GM18502 (cell line): ENCODE measurements around the gene ZBTB34.
A peak's percentile ranks its signal among the peaks of the same experiment; 100 is the strongest.

Experiments used
- ATAC-seq: cut with Tn5 transposase; IDR thresholded peaks from one replicate; pipeline ENCODE4 v1.9.1; 2021; ENCODE audit warnings: mild to moderate bottlenecking; ENCODE audit not compliant: unreplicated experiment, poor library complexity

Gene ZBTB34

DNA sequence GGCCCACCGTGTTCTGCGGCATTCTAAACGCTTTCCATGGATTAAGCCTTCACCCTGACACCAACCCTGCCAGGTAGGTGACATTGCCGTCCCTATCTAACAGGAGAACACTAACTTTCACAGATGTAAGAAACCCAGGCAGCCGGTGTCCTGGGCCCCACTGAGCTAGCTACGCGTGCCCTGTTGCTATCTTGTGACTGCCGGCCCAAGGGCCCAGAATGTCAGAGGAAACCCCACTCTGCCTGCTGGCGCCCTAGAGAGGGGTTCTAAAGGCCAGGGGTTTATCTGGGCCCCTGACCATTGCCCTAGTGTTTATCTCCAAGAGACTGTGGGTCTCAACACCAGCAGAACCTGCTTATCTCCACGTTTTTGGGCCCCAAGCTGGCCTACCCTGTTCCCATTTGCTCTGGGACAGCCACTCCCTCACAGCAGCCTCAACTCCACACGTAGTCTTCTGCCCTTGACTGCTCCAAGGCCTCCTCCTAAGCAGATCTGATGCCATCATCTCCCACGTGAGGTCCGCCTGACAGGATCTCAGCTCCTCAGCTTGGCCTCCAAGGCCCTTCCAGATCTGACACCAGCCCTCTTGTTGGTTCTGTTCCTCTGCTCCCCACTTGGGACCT lies 18.1 kb upstream of the ZBTB34 start:
- ATAC-seq: no peak

DNA sequence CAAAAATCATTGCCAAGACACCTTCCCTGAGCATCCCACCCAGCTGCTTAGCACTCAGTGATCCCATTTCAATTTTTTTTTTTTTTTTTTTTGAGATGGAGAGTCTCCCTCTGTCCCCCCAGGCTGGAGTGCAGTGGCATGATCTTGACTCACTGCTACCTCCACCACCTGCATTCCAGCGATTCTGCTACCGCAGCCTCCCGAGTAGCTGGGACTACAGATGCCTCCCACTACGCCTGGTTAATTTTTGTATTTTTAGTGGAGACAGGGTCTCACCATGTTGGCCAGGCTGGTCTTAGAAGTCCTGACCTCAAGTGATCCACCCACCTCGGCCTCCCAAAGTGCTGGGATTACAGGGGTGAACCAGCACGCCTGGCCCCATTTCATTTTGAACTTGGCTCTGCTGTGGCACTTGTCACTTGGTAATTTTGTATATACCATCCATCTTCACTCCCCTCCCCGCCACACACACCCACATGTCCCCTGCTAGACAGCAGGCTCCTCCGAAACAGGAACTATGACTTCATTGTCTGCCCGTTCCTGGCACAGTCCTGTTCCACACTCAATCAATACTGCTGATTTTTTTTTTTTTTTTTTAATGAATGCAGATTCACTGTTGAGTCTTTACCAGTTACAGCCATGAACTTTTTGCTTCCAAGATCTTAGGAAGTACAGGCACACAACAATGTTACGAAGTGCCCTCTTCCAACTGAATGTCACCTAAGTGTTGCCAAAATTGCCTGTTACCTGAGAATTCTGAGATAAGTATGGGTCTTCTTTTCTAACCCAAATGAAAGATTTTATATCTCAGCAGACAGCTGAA lies 17.3 kb upstream of the ZBTB34 start:
- ATAC-seq: no peak

DNA sequence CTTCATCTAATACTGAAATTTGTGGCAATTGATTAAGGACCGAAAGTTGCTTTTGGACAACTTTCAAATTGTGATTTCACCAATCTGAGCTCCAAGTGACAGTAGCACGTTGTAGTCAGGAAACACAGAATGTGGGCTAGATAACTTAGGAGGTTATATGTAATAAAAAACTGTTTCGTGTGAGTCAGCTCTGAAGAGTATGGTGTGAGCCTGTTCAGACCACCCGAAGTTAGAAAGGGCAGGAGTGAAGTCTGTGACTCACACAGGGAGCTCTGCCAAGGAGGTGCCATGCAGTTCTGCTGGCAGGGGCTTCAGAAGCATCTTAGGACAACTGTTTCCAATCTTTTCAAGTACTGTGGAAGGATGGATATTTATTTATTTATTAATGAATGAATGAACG lies 16.4 kb upstream of the ZBTB34 start:
- ATAC-seq: no peak

DNA sequence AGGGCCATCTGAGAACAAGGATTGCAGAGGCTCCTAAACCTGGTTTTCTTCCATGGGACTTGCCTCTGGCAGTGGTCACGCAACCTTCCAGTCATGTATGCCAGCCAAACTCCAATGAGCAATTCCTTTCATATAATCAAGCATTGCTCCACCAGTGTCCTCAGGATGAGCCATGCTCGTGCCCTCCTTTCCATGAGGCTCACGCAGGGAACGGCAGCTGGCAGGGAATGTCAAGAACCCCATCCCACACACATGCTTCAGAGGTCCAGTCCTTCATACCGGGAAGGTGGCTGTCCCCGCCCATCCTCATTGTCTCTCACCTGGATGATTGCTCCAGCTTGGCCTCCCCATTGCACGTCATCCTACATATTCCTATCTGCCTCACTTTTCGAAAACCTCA lies 13.4 kb upstream of the ZBTB34 start:
- no peak for ATAC-seq

DNA sequence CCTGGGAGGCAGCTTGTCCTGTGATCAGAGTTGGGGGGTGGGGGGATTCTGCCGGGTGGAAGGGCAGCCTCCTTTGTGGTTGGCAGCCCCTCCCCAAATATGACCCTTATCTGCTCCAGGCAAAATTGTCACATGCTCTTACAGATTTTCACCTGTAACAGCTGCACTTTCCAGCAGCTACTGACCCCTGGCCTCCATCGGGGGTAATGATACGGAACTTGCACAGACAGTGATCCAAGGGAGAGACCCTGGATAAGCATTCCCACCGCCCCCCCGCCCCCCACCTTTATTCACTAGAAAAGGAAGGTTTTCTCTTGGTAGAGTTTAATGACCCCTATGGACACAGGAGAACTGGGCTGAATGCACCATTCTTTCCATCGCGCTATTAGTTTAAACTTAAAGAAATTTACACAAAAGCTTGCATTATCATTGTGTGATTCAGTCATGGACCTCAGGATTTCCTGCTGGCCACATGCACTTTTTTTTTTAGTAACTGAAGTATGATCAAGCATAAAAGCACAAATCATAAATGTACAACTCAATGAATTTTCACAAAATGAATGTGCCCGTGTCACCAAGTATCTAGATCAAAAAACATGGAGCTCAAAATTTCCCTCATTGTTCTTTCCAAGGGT lies 10.7 kb upstream of the ZBTB34 start:
- no peak for ATAC-seq

DNA sequence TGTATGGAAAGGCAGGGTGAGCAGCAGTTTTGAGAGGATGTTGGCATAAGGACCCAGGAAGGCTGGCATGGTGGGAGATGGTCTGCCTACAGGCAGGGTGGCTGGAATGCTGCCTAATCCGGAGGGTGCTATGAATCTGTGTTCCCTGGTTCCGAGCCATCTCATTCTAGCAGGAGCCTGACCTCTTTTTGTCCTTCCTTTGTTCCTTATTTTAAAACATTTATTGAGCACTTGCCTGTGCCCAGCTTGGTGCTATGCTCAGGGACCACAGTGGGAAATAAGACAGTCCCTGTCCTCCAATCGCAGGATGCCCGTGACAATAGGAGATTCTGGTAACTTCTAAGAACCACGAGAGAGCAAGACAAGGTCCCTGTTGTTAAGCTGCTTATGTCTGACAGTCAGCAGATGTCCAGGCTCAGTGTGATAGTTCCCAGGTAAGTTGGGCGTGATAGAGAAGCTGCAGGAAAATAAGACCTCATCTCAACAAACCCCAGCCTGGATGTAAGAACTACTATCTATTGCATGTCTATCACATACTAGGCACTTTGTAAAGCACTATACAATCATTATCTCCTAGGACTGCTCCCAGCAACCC lies 9.1 kb upstream of the ZBTB34 start:
- ATAC-seq: no peak

DNA sequence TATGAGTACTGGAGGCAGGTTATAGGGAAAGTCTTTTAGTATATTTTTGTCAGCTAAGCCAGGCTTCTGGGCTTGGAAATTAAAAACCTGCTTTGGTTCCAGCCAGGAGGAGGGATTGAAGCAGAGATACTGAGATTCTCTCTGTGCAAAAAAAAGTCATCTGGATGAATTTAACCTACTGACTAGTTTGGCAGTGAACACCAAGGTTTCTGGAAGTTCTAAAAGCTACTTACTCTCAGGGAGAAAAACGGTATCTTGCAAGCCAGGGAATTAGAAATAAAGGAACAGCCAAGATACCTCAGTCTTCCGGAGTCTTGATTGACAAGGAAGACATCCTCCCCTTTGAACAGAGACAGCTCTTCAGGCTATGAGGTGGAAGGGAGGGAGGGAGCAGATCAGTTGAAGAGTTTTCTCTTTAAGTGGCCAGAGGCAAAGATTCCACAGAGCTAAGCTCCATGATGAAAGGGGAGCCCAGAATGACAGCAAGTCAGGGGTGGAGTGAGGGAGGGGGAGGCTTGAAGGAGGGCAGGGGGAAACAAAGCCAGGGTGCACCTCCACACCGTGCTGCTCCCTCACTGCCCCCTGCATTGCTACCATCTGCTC lies 8.3 kb upstream of the ZBTB34 start:
- no peak for ATAC-seq

DNA sequence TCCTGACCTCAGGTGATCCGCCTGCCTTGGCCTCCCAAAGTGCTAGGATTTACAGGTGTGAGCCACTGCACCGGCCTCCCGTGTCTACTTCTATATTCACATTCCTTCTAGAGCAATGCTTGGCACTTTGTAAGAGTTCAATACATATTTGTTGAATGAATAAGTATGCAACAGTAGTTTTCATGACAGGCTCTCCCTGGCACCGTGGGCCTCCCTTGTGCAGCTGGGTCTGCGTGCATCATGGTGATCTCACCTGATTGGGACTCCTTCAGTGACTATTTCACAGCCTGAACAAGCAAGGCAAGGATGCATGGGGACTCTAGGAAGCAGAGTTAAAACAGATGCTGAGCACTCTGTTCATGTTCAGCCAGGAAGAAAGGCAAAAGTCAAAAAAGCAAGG lies 6.8 kb upstream of the ZBTB34 start:
- no peak for ATAC-seq

DNA sequence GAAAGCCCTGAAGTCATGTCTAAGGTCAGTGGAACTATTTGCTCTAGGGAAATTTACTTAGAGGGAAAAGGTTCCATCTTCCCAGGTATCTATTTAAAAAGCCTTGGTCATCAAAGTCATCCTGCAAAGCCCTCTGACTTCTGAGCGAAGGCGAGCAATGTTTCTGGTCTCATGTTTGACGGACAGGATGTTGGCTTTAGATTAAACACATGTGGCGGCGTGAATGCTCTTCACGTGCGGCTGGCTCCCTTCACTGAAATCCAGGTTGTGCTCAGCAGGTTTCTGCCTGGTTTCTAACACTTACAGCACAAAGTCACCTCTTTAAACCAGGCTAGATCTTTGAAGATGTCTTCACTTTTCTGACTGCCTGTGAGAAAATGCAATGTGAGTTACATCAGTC lies 5.7 kb upstream of the ZBTB34 start:
- no peak for ATAC-seq

DNA sequence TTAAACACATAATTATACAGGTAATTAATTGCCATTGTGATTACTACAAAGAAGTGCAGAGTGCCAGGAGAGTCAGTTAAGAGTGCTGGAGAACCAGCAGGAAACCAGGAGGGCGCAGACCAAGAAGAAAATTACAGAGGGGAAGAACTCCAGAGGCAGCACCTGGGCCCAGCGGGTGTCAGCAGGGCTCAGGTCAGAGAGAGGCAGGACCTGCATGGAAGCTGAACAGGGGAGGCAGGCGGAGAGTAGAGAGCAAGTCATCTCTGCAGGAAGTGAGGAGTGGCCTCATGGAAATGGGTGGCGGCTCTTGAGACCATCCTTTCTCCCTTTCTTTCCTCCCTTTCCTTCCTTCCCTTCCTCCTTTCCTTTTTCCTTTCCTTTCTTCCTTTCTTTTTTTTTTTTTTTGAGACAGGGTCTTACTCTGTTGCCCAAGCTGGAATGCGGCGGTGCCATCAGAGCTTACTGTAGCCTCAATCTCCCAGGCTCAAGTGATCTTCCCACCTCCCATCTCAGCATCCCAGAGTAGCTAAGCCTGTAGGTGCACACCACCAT lies 4.0 kb upstream of the ZBTB34 start:
- no peak for ATAC-seq

DNA sequence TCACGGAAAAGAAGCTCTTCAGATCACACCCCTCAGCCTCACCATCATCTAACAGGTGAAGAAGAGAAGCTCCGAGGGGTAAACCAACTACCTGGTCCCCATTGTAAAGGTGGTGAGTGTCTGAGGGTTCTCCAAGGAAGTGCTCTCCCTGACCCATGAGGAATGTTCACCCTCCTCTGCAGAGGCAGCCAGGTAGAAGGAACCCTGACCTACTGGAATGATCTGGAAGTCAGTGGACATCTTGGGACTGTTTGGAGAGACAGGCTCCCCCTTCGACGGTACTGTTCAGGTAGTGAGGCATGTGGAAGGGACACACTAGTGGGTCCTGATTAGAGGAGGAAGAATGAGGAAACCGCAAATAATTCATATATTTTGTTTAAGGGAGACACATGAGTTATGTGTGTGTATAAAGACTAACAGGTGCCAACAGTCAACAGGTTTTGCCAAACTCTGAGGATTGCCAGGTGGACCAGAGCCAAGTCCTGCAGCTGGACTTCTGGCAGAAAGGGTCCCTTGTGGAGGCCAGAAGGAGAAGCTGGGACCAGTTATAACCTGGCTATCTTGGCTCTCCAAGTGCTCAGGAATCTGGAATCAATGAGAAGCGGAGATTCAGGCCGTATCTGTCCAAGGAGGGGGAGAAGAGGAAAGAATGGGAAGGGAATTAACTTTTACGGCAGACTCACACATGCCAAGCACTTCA lies 3.0 kb upstream of the ZBTB34 start:
- no peak for ATAC-seq

DNA sequence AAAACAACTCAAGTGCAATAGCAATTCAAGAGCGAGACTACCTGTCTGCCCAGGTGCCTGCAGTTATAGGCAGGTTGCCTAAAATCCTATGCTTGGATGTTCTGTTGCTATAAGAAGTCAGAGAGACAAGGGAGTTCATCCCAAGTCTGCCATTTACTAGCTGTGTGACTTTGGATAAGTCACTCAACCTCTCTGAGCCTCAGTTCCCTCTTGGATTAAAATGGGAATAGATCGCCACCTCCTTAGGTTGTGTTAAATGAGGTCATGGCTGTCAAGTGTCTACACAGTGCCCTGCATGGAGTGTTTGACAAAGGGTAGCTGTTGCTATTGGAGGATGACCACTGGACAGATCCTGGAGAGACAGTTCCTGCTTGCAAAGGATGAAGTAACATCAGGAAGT lies 1.3 kb upstream of the ZBTB34 start:
- no peak for ATAC-seq

DNA sequence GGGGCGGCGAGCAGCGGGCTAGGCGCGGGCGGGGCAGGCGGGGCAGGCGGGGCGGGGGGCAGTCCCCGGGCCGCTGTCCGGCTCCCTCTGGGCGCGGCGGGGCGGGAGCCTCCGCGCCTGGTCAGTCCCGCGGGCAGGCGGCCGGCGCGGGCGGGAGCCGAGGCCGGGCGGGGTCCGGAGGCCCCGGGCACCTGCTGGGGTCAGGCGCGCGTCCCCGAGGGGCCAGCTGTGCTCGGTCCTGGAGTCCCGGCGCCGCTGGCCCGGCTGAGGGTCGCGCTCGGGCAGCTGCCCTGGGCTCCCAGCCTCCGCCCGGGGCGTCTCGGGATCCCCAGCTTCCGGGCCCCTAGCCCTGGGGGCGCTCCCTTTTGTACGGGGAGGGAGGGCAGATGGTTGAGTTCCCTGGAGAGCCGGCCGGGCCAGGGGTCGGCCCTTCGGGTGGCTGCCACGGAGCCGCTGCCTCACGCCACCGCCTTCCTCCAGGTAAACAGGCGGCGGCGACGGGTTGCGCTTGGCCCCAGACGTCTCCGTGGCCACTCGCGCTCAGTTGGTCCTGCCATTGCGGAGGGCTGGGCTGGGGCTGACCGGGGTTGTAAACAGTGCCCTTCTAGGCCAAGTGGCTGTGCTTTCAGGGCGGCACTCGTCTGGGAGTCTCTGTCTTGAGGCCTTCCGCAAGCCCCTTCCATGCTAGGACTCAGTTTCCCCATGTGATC lies 473 bp downstream of the ZBTB34 start:
- peak; percentile 34 for ATAC-seq

DNA sequence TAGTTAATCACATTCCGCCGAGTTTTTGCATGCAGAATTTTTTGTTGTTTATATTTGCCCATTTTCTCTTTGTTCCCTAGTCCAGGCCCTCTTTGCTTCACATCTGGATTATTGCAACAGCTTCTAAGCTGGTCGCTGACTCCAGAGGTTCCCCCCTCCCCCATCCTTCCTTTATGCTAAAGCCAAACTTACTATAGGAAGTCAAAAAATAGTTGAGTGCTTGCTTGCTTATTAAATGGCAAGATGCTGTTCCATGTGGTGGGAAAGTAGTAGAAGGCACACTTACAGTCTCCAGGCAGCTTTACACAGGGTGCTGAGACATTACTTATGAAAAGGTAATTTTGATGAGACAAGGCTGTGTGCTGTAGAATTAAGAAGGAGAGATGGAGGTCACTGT lies 1.3 kb downstream of the ZBTB34 start:
- ATAC-seq: no peak

DNA sequence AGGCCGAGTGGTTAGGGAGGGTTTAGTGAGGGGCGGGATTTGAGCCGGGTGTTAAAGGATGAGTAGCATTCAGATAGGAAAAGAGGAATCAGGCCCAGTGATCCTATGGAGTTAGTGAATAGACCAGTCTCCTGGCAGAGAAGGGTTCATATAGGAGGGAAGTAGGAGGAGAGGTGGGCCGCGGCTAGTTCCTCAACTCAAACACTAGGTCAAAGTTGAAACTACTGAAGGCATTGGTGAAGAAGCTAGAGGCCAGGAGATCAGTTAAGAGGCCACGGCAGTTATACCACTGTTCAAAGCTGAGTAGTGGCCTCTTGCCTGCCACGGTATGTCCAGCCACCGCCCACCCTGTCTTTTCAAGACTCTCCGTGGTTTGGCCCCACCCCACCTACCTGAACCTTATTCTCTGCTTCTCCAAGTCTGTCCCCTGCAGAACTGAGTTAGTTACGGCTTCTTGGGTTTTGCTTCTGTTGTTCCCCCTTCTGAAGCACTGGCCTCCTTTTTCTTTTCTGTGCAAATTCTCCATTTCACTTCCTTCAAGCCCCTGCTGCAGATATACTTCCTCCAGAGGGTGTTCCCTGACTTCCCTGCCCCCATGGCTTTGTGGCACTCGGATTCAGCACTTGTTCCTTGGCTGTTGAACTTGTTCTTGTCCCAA lies 1.8 kb downstream of the ZBTB34 start:
- no peak for ATAC-seq

DNA sequence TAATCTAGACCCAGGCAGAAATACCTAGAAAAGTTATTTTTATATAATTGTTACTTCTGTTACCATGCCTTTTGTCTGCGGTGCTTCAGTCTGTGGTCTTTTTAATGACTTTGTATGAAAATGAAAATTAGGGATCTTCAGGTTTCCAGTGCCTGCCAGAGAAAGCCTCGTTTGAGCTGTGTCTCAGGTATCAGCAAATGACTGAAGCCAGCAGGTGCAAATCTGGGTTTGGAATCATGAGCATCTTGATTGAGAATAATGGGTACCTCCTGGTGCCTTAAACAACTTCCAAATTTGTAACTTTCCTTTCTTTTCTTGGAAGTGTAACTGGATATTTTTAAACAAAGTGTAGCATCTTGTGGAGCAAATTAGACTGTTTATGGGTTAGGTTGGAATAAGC lies 4.3 kb downstream of the ZBTB34 start:
- ATAC-seq: no peak

DNA sequence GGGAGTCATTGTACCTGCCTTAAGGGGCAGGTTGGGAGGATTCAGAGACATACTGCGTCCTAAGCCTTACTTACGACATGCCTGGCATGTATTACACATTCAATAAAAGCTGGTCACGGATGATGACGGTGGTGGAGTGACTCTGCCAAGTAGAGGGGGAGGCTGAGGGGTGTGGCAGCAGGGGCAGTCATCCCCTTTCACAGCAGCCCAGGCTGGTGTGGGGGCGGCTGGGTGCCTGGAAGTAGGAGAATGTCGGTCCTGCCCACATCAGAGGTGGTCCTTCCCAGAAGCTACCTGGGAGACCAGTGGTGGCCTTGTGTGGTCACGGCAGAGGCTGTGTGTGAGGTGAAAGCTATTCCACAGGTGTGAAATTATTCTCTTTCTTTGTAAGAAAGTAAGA lies 8.9 kb downstream of the ZBTB34 start:
- no peak for ATAC-seq

DNA sequence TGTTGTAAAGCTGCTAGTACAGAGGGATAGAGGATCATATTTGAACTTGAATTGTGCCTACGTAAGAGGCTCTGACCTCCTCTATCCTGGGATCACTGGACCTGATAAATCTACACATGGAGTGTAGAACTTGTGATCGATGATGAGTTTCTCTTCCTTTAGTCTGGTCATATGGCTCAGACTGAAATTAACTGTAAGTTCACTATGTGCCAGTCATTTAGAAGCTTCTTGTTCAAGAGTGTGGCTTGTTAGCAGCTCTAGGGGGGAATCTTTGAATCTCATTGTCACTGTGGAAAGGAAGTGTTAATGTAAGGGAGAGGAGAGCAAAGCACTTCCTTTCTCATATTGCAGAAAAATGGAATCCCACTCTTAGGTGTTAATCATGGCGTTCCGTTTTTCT lies 12.1 kb downstream of the ZBTB34 start:
- no peak for ATAC-seq
